Lower leg skin (tissue), 4 donors: ENCODE data around the gene LDHD. TPM values are rescaled to one million over a fixed set of nuclear protein-coding genes. Genes with fewer than 3 reads are reported as not detected.

Experiments
- DNase-seq, 2 donors: peaks; one replicate each; pipeline ENCODE4 v3.0.0-alpha.2; 2019; ENCODE audit warnings: low spot score in 2 of 2
- H3K4me3 ChIP-seq: fragments of 200-600 bp; sonication (generic); 2 replicates; pipeline ENCODE4 v1.5.1; 2017; ENCODE audit warnings: mild to moderate bottlenecking, low read depth; ENCODE audit not compliant: poor library complexity, severe bottlenecking
- CTCF ChIP-seq, 3 donors: fragments of 450-650 bp; IDR thresholded peaks; one replicate each; pipeline ENCODE4 v1.5.1; 2016; ENCODE audit warnings: antibody characterized with exemption in 3 of 3, mild to moderate bottlenecking in 3 of 3, moderate library complexity in 2 of 3
- POLR2A ChIP-seq, 2 donors: fragments of 450-650 bp; IDR thresholded peaks; one replicate each; pipeline ENCODE4 v1.6.1; 2016 to 2017; ENCODE audit warnings: antibody characterized with exemption in 2 of 2, mild to moderate bottlenecking in 1 of 2, moderate library complexity in 1 of 2
- WGBS, 2 donors: methylation state at CpG; one replicate each; pipeline ENCODE4 v1.1.5; 2018; 5-methylcytosine and 5-hydroxymethylcytosine counted together
- intact Hi-C: fragments of 100-400 bp; cut with DNase I; formaldehyde crosslinking; loops from one replicate; pipeline ENCODE4 v1.15.0; 2023; ENCODE audit warnings: low total_unique reads
- total RNA-seq, 4 donors: library from RNA; depleted of rRNA; stranded (reverse); fragments of >200 nt; gene quantifications; one replicate each; pipeline ENCODE4 v1.1.0, GENCODE V29; 2016

LDHD gene
- total RNA-seq, 4 donors from 2014 or later, result 5.9 to 21.9 (median 8.9) TPM

DNA sequence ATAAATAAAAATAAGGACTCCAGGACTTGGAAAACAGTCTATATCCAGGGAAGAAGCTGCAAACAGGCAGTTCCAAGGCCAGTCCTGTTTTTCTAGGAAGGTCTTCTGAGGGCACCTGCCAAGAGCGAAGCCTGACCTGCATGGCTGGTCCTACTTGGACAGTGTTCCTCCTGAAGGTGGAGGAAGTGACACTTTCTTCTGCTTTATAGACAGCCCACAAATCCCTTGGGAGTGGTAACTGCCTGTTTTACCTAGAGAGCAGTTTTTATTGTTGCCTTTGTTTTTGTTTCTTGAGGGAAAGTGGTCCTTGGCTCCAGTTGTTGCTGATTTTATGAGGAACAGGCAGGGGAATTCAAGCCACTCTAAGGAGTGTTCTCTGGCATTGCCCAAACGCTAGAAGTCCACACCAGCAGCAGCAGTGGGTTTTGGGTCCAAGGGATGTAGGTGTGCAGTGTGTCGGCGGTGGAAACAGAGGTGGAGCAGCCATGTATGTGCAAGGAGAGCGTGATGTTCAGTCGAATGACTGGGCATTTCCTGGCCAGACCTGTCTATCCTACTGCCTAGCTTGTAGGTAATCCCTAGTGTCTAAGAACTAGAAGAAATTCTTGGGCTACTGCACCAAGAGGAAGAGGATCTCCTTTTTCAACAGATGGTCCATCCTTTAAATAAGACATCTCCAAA lies 35.3 kb downstream of the LDHD start:
- no peak for DNase-seq
- 78 to 88% methylated on average over 6 of the region's 6 CpGs for WGBS, 2 donors
- no peak for TF ChIP-seq POLR2A (IDR thresholded peaks at IDR 0.05)
- TF ChIP-seq CTCF (IDR thresholded peaks at IDR 0.05), result no peak
- intact Hi-C loops, result no loop called here
- H3K4me3 ChIP-seq, result no peak overlapping the region

GRCh38 chr16:75080205-75081029 lies 36.2 kb downstream of the LDHD start:
- intact Hi-C loops, result no loop called here
- TF ChIP-seq POLR2A (IDR thresholded peaks at IDR 0.05), result no peak
- TF ChIP-seq CTCF (IDR thresholded peaks at IDR 0.05), result no peak
- 87 to 97% methylated on average over 8 of the region's 8 CpGs for WGBS, 2 donors
- no peak overlapping the region for H3K4me3 ChIP-seq
- DNase-seq, result no peak

DNA sequence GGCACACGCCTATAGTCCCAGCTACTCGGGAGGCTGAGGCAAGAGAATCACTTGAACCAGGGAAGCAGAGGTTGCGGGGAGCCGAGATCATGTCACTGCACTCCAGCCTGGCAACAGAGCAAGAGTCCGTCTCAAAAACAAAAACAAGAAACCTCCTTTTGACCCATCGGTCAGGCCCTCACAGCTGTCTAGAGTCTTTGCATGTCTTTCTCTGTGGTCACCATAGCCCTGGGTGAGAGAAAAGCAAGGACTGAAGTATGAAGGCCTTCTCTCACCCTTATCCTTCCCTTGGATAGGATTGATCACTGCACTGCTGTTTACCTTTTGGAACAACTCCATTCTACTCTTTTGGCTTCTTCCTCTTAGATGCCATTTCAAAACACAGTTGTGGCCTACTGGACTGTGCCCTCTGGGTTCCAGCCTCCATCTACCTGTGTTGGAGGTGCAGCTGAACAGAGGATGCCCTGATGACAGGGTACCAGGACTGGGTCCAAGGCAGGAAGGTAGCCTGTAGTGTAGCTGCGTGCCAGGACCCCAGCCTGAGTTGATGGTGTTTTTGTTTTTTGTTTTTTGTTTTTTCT lies 37.1 kb downstream of the LDHD start:
- intact Hi-C loops, result no loop called here
- 94 to 96% methylated on average over 7 of the region's 7 CpGs for WGBS, 2 donors
- no peak for DNase-seq
- no peak overlapping the region for H3K4me3 ChIP-seq
- TF ChIP-seq POLR2A (IDR thresholded peaks at IDR 0.05), result no peak
- no peak for TF ChIP-seq CTCF (IDR thresholded peaks at IDR 0.05)

DNA sequence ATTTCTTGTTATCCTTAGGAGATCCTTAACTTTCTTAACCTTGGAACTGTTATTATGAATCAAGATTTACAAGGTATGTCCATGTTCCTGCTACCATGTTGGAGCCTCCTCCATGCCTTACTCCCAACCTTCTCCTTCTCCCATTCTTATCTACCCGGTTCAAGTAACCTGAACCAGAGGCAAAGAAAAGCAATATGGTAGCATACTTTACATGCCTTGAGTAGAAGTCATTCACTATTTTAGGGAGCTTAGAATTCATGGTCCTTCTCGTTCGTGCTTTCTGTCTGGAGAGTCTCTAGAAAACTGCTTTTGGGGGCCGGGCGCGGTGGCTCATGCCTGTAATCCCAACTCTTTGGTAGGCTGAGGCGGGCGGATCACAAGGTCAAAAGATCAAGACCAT lies 37.7 kb downstream of the LDHD start:
- intact Hi-C loops, result no loop called here
- H3K4me3 ChIP-seq, result no peak overlapping the region
- DNase-seq, result no peak
- WGBS, 2 donors, result 97 to 99% methylated on average over 8 of the region's 8 CpGs
- no peak for TF ChIP-seq POLR2A (IDR thresholded peaks at IDR 0.05)
- TF ChIP-seq CTCF (IDR thresholded peaks at IDR 0.05), result no peak

- H3K4me3 ChIP-seq, result no peak overlapping the region
- DNase-seq, result no peak
- TF ChIP-seq POLR2A (IDR thresholded peaks at IDR 0.05) (no peak), CTCF (IDR thresholded peaks at IDR 0.05) (no peak)
- intact Hi-C loops, result no loop called here
- WGBS, 2 donors, result 75 to 77% methylated on average over 3 of the region's 3 CpGs
Observed at GRCh38 chr16:75075688-75076268, 40.8 kb downstream of the LDHD start.
